GM21367 (cell line): ENCODE measurements around the gene CANT1.

Experiments used
- ATAC-seq: cut with Tn5 transposase; IDR thresholded peaks from one replicate; pipeline ENCODE4 v1.9.1; 2021; ENCODE audit not compliant: unreplicated experiment

Gene CANT1

GRCh38 chr17:79011451-79012147, 2.0 kb upstream of the CANT1 start:
- ATAC-seq = no peak

GRCh38 chr17:79010304-79010646, 711 bp upstream of the CANT1 start:
- ATAC-seq = no peak

- ATAC-seq = no peak
Measured at GRCh38 chr17:79008666-79009387, 737 bp downstream of the CANT1 start.

- ATAC-seq = no peak
Measured at GRCh38 chr17:79007504-79008381, 1.8 kb downstream of the CANT1 start.

GRCh38 chr17:79006794-79007503, 2.6 kb downstream of the CANT1 start:
- ATAC-seq = no peak

- no peak for ATAC-seq
Measured at GRCh38 chr17:79006046-79006445, 3.5 kb downstream of the CANT1 start.

GRCh38 chr17:79005063-79005861, 4.3 kb downstream of the CANT1 start:
- no peak for ATAC-seq

- ATAC-seq = no peak
Measured at GRCh38 chr17:79003661-79004411, 5.7 kb downstream of the CANT1 start.

- no peak for ATAC-seq
Measured at GRCh38 chr17:79002796-79003593, 6.6 kb downstream of the CANT1 start.

- no peak for ATAC-seq
Measured at GRCh38 chr17:79002291-79002690, 7.3 kb downstream of the CANT1 start.

- ATAC-seq = no peak
Measured at GRCh38 chr17:79001190-79002020, 8.2 kb downstream of the CANT1 start.

GRCh38 chr17:79000396-79001189, 9.0 kb downstream of the CANT1 start:
- no peak for ATAC-seq

- no peak for ATAC-seq
Measured at GRCh38 chr17:78999947-79000395, 9.6 kb downstream of the CANT1 start.

GRCh38 chr17:78999056-78999768, 10.4 kb downstream of the CANT1 start:
- no peak for ATAC-seq

- ATAC-seq = no peak
Measured at GRCh38 chr17:78998311-78999055, 11.1 kb downstream of the CANT1 start.

- ATAC-seq = no peak
Measured at GRCh38 chr17:78997881-78998280, 11.7 kb downstream of the CANT1 start.
